ENCODE data around the gene ANO9.

Gene ANO9, protein sequence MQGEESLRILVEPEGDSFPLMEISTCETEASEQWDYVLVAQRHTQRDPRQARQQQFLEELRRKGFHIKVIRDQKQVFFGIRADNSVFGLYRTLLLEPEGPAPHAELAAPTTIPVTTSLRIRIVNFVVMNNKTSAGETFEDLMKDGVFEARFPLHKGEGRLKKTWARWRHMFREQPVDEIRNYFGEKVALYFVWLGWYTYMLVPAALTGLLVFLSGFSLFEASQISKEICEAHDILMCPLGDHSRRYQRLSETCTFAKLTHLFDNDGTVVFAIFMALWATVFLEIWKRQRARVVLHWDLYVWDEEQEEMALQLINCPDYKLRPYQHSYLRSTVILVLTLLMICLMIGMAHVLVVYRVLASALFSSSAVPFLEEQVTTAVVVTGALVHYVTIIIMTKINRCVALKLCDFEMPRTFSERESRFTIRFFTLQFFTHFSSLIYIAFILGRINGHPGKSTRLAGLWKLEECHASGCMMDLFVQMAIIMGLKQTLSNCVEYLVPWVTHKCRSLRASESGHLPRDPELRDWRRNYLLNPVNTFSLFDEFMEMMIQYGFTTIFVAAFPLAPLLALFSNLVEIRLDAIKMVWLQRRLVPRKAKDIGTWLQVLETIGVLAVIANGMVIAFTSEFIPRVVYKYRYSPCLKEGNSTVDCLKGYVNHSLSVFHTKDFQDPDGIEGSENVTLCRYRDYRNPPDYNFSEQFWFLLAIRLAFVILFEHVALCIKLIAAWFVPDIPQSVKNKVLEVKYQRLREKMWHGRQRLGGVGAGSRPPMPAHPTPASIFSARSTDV

DNA sequence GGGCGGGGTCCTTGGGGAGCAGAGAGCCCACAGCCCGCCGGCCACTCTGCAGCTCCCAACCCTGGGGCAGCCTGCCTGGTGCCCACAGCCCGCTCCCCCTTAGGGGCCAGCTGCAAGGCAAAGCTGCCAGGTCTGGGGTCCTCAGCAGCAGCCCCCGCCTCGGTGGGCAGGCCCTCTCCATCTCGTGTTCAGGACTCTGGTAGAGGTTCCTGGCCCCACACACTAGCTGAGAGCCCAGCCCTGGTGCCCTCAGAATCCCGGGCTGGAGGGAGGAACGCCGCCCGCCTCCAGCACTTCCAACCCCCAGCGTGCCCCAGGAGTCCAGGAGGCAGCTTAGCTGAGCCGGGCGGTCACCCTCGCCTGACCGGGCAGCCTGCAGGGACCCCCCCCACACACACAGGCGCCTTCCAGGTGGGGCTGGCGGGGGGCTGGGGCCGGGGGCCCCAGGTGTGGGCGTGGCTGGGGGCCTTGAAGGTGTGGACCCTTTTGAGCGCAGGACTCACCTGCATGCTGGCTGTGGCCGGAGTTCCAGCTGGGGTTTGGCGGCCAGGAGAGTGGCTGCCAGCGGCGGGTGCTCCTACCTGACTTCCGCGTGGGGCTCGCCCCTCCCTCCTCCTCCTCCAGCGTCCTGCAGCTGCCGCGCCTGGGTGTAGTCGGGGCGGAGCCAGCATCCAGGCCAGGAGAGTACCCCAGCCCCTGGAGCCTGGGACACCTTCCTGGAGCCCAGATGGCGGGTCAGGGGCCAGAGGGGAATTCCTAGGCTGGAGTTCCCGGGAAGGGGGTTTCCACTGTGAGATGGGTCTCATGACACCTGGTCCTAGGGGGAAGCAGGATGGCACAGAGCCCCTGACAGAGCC lies at the start of gene ANO9:
ANO9 (minus strand) TSS at position 594 of the 857 bp plus-strand sequence; CDS start at position 509, 85 bp downstream.
- DNase-seq = no peak

DNA sequence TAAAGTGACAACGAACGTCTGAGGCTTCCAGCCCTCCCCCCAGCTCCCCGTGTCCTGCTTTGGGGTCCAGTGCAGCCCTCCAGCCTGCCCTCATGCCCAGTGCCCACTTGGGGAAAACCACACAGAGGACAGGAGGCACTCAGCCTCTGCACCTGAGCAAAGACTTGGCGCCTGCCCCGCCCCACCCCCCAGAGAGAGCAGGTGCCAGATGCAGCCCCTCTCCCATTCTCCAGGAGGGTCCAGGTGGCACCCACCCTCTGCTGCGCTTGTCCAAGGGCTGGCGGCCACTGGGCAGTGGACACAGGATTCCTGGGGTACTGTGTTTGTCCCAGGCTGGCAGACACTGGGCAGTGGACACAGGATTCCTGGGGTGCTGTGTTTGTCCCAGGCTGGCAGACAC lies 49.5 kb upstream of the ANO9 start:
- DNase-seq = no peak

DNA sequence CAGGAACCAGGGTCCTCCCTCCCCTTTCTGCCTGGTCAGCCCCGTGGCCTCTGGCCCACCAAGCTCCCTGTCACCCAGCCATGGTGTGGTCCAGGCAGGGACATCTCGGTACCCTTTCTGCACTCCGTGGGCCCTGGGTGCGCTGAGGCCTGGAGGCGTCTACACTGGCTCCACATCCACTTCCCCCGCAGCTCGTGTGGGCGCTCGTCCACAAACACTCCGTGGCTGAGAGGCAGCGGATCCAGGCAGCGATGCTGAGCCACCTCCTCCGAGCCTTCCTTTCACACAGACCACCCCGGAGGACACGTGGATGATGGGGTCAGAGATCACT lies 49.1 kb upstream of the ANO9 start:
- DNase-seq = no peak

DNA sequence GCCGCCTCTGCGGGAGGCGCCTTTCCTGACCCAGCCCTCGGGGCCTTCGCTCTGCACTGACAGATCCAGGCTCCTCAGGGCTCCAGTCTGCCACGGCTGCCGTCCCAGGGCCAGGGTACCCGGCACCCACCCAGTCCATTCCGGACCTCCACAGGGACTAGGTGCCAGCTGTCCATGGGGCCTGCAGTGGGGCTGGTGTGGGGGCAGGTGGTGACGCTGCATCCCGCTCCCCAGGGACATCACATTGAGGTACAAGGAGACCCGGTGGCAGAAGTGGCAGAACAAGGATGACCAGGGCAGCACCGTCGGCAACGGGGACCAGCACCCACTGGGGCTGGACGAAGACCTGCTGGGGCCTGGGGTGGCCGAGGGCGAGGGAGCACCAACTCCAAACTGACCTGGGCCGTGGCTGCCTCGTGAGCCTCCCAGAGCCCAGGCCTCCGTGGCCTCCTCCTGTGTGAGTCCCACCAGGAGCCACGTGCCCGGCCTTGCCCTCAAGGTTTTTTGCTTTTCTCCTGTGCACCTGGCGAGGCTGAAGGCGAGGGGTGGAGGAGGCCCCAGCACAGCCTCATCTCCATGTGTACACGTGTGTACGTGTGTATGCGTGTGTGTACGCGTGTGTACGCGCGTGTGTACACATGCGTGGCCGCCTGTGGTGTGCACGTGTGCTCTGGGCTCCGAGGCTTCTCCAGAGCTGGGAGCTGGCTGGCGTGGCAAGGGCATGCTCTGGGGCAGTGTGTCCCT lies 48.5 kb upstream of the ANO9 start:
- DNase-seq = no peak

DNA sequence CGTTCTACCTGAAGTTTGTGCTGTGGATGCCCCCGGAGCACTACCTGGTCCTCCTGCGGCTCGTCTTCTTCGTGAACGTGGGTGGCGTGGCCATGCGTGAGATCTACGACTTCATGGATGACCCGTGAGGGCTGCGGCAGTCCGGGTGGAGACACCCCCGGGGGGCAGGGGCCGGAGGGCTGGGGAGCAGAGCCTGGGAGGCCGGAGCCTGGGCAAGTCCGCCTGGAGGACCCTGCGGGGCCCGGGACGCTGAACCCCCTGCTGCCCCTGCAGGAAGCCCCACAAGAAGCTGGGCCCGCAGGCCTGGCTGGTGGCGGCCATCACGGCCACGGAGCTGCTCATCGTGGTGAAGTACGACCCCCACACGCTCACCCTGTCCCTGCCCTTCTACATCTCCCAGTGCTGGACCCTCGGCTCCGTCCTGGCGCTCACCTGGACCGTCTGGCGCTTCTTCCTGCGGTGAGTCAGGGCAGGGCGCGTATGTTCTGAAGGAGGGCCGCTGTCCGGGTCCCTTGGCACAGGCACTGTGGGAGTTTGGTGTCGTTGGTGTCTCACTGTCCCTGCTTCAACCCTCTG lies 47.9 kb upstream of the ANO9 start:
- DNase-seq = no peak

DNA sequence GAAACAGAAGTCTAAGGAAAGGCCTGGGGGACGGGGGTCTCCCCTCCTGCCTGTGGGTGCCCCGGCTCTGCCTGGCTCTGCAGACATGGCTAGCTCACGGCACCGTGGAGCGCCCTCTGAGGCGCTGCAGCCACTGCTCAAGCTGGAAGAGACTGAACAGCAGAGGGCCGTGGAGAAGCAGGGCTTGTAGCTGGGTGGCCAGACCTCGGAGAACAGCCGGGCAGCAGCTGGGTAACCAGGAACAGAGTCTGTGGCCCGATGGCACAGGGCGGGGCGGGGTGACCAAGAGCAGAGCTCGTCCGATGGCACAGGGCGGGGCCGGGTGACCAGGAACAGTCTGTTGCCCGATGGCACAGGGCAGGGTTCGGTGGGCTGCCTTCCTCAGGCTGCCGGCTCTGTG lies 47.2 kb upstream of the ANO9 start:
- DNase-seq = no peak

DNA sequence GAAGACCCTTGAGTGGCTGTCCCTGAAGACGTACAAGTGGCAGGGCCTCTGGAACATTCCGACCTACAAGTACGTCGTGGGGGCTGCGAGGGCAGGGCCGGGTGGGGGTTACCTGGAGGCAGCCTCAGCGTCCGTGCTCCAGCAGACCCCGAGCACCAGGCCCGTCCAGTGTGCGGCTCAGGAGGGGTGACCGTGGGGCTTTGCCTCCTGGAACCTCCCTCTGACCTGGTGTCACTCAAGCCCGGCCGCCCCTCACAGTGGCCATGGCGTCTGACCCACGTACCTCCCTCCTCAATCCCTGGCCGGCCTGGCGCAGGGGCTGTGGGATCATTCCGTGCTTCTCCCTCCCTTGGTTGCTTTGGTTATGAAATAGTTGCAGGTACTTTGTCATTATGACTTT lies 46.8 kb upstream of the ANO9 start:
- no peak for DNase-seq

DNA sequence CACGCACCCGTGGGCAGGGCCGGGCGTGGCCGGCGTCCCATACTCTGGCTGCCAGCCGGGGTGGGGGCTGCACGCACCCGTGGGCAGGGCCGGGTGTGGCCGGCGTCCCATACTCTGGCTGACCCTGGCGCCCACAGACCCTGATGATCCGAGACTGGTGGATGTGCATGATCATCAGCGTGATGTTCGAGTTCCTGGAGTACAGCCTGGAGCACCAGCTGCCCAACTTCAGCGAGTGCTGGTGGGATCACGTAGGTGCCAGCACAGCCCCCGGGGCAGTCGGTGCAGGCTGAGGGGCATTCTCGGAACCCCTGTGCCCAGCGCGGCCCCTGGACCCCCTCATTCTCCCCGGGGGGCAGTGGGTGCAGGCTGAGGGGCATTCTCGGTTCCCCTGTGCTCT lies 46.3 kb upstream of the ANO9 start:
- no peak for DNase-seq

DNA sequence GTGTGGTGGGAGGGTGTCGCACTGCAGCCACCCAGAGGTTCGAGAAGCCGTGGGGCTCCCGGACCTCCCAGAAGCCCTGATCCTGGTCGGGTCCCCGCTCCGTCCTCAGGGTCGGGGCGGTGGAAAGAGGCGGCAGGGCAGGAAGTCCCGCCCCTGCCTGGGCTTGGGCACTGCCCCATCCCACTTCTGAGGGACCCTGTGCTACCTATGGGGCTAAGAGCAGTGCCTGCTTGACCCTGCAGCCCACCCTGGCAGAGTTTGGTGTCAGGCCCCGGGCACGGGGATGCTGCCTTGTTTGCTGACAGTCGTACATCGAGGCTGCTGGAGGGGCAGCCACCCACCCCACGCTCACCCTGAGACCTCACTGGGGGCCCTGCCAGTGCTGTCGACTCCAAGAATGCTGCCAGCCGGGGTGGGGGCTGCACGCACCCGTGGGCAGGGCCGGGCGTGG lies 45.8 kb upstream of the ANO9 start:
- no peak for DNase-seq

DNA sequence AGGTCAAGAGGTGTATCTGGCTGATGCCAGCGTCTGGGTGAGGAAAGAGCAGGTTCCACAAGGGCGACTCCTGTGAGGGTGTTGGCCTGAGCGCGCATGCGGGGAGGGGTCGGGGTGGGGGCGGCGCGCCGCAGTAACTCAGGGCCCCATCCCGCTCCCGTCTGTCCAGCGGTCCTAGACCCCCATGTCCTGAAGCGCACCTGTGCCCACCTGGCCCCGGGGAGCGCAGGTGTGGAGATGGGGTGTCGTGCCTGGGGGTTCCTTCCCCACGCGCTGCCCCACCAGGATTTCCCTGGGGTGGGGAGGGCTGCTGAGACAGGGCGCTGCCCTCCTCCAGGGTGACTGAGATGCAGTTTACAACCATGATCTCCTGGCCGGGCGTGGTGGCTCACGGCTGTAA lies 44.4 kb upstream of the ANO9 start:
- no peak for DNase-seq

DNA sequence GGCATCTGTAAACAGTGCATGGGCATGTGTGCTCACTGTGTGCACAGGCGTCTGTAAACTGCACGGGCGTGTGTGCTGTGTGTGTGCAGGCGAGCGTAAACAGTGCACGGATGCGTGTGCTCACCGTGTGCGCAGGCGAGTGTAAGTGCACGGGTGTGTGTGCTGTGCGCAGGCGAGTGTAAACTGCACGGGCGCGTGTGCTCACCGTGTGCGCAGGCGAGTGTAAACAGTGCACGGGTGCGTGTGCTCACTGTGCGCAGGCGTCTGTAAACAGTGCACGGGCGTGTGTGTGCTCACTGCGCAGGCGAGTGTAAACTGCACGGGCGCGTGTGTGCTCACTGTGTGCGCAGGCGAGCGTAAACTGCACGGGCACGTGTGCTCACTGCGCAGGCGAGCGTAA lies 42.8 kb upstream of the ANO9 start:
- no peak for DNase-seq

DNA sequence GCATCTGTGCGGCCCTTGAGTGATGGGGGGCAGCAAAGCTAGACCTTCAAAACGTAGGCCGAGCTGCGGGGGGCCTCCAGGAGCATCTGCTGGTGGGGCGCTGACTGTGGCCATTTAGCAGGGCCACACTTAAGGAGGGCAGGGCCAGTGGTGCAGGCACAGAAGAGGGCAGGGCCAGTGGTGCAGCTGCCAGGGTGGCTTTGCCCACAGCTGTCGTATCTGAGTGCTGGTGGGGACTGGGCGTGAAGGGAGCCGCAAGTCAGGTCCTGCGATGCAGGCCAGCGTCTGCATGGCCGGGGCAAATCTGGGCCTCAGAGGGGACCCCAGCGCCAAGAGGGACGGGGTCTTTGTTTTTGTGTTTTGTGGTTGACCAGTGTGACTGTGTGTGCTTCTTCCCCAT lies 37.5 kb upstream of the ANO9 start:
- no peak for DNase-seq

DNA sequence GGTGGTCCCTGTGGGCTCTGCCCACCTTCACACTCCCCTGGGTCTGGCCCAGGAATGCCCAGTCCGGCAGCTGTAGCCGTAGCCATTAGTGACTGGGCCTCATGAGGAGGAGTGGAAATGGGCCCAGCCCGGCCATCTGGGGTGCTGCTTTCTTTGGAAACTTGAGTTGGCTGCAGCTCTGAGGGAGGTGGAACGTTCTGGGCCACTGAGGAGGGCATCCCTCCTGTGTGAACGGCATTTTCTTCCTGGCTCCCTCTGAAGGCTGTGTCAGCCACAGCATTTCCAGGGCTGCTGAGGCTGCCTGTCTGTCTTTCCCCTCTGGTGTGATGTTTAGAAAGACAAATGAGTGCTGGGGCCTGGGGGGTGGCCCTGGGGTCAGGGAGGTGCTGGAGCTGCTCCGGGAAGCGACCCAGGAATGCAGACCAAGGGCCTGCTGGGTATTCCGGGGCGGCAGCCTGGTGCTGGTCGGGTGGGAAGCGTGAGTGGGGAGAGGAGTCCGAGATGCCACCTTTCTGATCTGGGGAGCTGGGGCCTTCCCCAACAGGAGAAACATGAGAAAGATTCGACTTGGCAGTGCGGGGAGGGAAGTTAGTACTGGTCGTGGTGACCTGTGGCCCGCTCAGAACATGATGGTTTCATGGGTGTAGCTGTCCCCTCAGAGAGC lies 35.4 kb upstream of the ANO9 start:
- DNase-seq = no peak

DNA sequence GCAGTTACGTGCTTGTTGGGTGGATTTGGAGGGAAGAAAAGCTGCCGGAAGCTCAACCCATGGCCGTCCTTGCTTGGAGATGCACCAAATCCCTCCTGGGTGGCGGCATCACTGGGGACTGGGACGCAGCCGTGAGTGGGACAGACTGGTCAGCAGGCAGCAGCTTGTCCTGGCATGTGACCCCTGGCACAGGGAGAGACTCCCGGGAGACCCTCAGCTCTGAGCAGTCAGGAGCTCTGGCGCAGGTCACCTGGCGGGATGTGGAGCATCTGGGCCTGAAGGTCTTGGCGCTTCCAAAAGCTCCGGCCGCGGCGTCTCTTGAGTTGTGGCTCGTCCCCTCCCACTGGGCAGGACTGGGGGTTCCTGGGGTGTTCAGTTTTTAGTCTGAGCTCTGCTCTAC lies 34.6 kb upstream of the ANO9 start:
- DNase-seq = no peak

DNA sequence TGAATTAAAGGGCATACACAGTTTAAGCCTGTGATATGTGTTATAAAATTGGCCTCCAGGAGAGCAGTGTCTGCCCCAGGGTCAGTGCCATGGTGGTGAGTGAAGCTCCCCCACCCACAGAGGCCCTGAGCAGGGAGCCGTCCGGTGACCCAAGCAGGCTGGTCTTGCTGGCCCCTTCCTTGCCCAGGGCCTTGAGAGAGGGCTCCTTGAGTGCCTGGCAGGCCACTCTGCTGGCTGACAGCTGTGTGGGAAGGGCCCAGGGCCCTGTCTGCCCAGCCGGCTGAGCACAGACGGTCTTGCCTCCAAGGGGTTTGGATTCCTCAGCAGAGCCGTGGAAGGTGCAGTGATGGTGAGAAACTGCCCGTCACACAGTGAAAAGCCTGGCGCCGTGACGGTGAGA lies 34.1 kb upstream of the ANO9 start:
- no peak for DNase-seq

DNA sequence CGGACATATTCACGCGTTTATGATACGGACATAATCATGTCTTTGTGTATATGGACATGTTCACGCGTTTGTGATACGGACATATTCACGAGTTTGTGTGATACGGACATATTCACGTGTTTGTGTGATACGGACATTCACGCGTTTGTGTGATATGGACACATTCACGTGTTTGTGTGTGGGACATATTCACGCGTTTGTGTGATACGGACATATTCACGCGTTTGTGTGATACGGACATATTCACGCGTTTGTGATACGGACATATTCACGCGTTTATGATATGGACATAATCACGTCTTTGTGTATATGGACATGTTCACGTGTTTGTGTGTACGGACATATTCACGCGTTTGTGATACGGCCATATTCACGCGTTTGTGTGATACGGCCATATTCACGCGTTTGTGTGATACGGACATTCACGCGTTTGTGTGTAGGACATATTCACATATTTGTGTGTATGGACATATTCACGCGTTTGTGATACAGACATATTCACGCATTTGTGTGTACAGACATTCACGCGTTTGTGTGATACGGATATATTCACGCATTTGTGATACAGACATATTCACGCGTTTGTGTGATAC lies 33.2 kb upstream of the ANO9 start:
- DNase-seq = no peak

DNA sequence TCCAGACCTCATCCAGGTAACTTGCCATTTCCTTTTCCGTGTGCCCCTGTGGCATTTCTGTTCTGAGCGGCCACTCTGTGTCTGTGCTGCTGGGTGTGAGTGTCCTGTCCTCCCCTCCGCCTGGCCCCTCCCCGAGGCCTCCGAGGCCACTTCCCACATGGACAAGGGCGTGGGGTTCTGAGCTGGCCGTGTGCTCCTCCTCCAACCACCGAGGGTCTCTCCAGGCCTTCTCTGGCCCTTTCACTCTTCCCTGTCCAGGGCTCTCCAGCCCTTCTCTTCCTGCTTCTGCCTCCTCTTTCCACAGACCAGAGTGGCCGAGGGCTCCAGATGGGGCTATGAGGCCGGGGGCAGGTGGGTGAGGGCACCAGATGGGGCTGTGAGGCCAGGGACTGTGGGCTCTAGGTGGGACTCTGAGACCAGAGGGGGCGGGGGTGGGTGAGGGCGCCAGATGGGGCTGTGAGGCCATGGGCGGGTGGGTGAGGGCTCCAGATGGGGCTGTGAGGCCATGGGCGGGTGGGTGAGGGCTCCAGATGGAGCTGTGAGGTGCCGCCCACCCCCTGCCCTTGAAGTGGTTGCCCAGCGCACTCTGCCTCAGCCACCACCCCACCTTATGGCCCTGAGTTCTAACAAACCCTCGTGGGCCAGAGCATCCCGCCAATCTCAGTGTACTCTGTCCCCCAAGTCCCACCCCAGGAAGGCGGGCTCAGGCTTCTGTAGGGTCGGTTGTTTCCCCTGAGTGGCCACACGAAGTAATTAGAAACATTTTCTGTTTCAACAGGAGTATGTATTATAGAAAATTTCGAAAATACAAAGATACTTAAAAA lies 32.4 kb upstream of the ANO9 start:
- no peak for DNase-seq

DNA sequence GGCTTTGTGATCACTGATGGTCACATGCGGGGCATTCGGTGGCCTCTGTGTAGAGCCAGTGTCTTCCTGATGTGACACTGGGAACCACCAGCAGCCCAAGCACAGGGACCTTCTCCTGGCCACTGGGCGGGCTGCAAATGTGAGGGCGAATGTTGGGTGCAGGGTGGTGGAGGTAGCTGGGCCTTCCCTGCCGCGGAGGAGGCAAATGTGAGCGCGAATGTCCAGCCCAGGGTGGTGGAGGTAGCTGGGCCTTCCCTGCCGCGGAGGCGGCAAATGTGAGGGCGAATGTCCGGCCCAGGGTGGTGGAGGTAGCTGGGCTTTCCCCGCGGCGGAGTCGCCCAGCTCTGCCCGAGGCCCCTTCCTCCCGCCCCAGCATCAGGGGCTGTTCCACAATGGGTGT lies 31.6 kb upstream of the ANO9 start:
- DNase-seq = no peak

DNA sequence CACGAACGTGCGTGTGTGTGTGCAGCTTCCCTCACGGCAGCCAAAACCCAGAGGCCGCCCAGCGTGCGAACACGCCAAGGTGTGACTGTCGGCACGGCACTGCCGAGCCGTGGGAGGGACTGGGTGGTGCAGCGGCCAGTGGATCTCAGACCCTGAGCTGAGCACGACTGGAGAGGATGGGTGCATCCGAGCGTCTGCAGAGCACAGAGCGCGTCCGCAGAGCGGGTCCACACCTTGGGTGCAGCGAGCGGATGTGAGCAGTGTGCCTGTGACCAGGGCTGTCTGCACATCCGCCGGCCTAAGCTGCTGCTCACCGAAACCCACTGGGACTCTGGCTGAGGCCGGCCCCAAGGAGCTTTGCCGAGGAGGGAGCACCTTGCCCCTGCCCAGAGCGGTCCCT lies 31.0 kb upstream of the ANO9 start:
- DNase-seq = no peak

DNA sequence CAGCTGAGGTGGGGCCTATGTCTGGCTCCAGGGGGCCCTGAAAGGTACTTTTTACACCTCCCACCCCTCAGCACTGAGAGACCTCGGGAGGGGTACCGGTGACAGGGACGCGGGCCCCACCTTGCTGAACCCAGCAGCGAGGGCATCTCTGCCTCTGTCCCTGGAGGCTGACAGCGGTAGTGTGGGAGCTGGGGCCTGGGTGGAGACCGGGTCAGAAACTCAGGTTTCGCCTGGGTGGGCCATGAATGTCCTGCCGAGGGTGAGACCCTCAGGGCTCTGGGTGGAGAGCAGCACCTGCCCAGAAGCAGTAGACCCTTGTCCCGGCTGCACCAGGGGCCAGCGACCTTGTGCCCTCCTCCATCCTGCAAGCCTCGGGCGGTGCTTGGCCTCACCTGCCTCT lies 30.5 kb upstream of the ANO9 start:
- DNase-seq = no peak
